Tibial nerve (tissue), 4 donors: ENCODE measurements around the gene STMP1. TPM values are rescaled to one million over a fixed set of nuclear protein-coding genes. Genes with fewer than 3 reads are reported as not detected.
A peak's percentile ranks its signal among the peaks of the same experiment; 100 is the strongest.

Source experiments
- DNase-seq, 2 donors: peaks; one replicate each; pipeline ENCODE4 v3.0.0-alpha.2; 2019; ENCODE audit warnings: low spot score in 2 of 2
- H3K27ac ChIP-seq, 4 donors: fragments of 200-600 bp; sonication (generic) in 3 of 4; one replicate each; pipeline ENCODE4 v1.5.1; 2017 to 2019; ENCODE audit warnings: mild to moderate bottlenecking in 1 of 4
- H3K27me3 ChIP-seq, 2 donors: fragments of 200-600 bp; sonication (generic) in 1 of 2; one replicate each; pipeline versions ENCODE4 v1.5.1 to v1.6.0; 2017 to 2019
- H3K36me3 ChIP-seq, 3 donors: fragments of 200-600 bp; sonication (generic); one replicate each; pipeline ENCODE4 v1.5.1; 2018 to 2019
- H3K4me1 ChIP-seq, 4 donors: fragments of 200-600 bp; sonication (generic) in 3 of 4; one replicate each; pipeline ENCODE4 v1.5.1; 2017 to 2019
- H3K4me3 ChIP-seq, 4 donors: fragments of 200-600 bp; sonication (generic) in 3 of 4; one replicate each; pipeline ENCODE4 v1.5.1; 2017 to 2019; ENCODE audit warnings: mild to moderate bottlenecking in 1 of 4, moderate library complexity in 1 of 4
- H3K9me3 ChIP-seq, 4 donors: fragments of 200-600 bp; sonication (generic) in 3 of 4; one replicate each; pipeline ENCODE4 v1.5.1; 2017 to 2019
- CTCF ChIP-seq, 5 experiments: fragments of 200-600 bp in 3 of 5; fragments of 450-650 bp in 2 of 5; sonication (generic) in 3 of 5; IDR thresholded peaks; one replicate each; pipeline ENCODE4 v1.5.1; 2016 to 2019; ENCODE audit warnings: antibody characterized with exemption in 5 of 5, mild to moderate bottlenecking in 3 of 5, moderate library complexity in 2 of 5
- EP300 ChIP-seq, 2 donors: sonication (generic); formaldehyde crosslinking; IDR thresholded peaks; one replicate each; pipeline ENCODE4 v1.6.1; 2017; ENCODE audit warnings: antibody characterized with exemption in 2 of 2, mild to moderate bottlenecking in 1 of 2
- POLR2A ChIP-seq, 2 donors: fragments of 450-650 bp; IDR thresholded peaks; one replicate each; pipeline ENCODE4 v1.6.1; 2017; ENCODE audit warnings: antibody characterized with exemption in 2 of 2, mild to moderate bottlenecking in 2 of 2, moderate library complexity in 2 of 2
- WGBS, 2 donors: methylation state at CpG; one replicate each; pipeline ENCODE4 v1.1.5; 2018; 5-methylcytosine and 5-hydroxymethylcytosine counted together
- total RNA-seq, 4 donors: library from RNA; depleted of rRNA; stranded (reverse); fragments of >200 nt; gene quantifications; one replicate each; pipeline ENCODE4 v1.1.0, GENCODE V29; 2016

Gene STMP1
- total RNA-seq, 4 donors from 2014 or later = 17.1 to 23.9 (median 23.3) TPM

GRCh38 chr7:135653340-135654080, 8.8 kb upstream of the STMP1 start:
- TF ChIP-seq CTCF (IDR thresholded peaks at IDR 0.05) = no peak
- TF ChIP-seq EP300 (IDR thresholded peaks at IDR 0.05) = no peak
- Histone ChIP-seq H3K9me3 (no peaks in the 10 kb centered on the region), H3K27me3 (no peaks in the 10 kb centered on the region), H3K27ac (no peak overlapping the region), H3K4me3 (no peak overlapping the region), H3K4me1 (peaks cover 0 to 4% (median 0%) of the 10 kb centered on the region in 4 donors), H3K36me3 (peaks cover 0 to 20% (median under 1%) of the 10 kb centered on the region in 3 donors)
- WGBS, 2 donors = 75 to 77% methylated on average over 12 of the region's 12 CpGs
- DNase-seq = no peak

GRCh38 chr7:135658564-135658963, 3.8 kb upstream of the STMP1 start:
- Histone ChIP-seq H3K27ac (no peak overlapping the region), H3K4me1 (peaks cover 0 to 13% (median 6%) of the 10 kb centered on the region in 4 donors), H3K27me3 (no peaks in the 10 kb centered on the region), H3K9me3 (no peaks in the 10 kb centered on the region), H3K36me3 (no peaks in the 10 kb centered on the region), H3K4me3 (no peak overlapping the region)
- TF ChIP-seq POLR2A (IDR thresholded peaks at IDR 0.05) (no peak), CTCF (IDR thresholded peaks at IDR 0.05) (no peak), EP300 (IDR thresholded peaks at IDR 0.05) (no peak)
- WGBS, 2 donors = 95 to 96% methylated on average over 5 of the region's 5 CpGs
- DNase-seq = no peak

GRCh38 chr7:135659159-135659846, 3.0 kb upstream of the STMP1 start:
- H3K4me1 ChIP-seq = peaks cover 0 to 20% (median 10%) of the 10 kb centered on the region in 4 donors
- H3K9me3 ChIP-seq = no peaks in the 10 kb centered on the region
- H3K27ac ChIP-seq = no peak overlapping the region
- TF ChIP-seq POLR2A (IDR thresholded peaks at IDR 0.05) (no peak), EP300 (IDR thresholded peaks at IDR 0.05) (no peak), CTCF (IDR thresholded peaks at IDR 0.05) (no peak)
- H3K27me3 ChIP-seq = no peaks in the 10 kb centered on the region
- WGBS, 2 donors = 65 to 79% methylated on average over 9 of the region's 9 CpGs
- H3K36me3 ChIP-seq = no peaks in the 10 kb centered on the region
- H3K4me3 ChIP-seq = no peak overlapping the region
- no peak for DNase-seq

GRCh38 chr7:135661311-135662122, 797 bp upstream of the STMP1 start:
- no peak for TF ChIP-seq CTCF (IDR thresholded peaks at IDR 0.05)
- no peak for TF ChIP-seq EP300 (IDR thresholded peaks at IDR 0.05)
- TF ChIP-seq POLR2A (IDR thresholded peaks at IDR 0.05) = no peak
- Histone ChIP-seq H3K36me3 (peaks cover 0 to 7% (median 0%) of the 10 kb centered on the region in 3 donors), H3K27ac (peak overlapping the region; percentile 80 to 95 (median 93)), H3K4me3 (peak overlapping the region; percentile 62 to 95 (median 81)), H3K9me3 (no peaks in the 10 kb centered on the region), H3K27me3 (no peaks in the 10 kb centered on the region), H3K4me1 (peaks cover 0 to 42% (median 14%) of the 10 kb centered on the region in 4 donors)
- DNase-seq = no peak
- WGBS, 2 donors = 69 to 75% methylated on average over 14 of the region's 14 CpGs
